HCT116 (cell line): ENCODE data around the gene VASN.

ENCODE experiments used
- ATF3 ChIP-seq: IDR thresholded peaks from 2 replicates; pipeline ENCODE4 v1.6.1; 2012
- CTCF ChIP-seq, 3 experiments: fragments of 200-600 bp in 1 of 3; sonication (generic) in 1 of 3; IDR thresholded peaks in 2 of 3; conservative IDR thresholded peaks in 1 of 3; 2 replicates each; pipeline ENCODE4 v1.5.1; 2012 to 2017; ENCODE audit warnings: low read depth in 2 of 3, low read length in 2 of 3, antibody characterized with exemption in 1 of 3, borderline replicate concordance in 1 of 3, control low read depth in 1 of 3, mild to moderate bottlenecking in 1 of 3, mixed read lengths in 1 of 3, mixed run types in 1 of 3, moderate library complexity in 1 of 3; ENCODE audit not compliant: insufficient read depth in 1 of 3
- EGR1 ChIP-seq: IDR thresholded peaks from 2 replicates; pipeline ENCODE4 v1.6.1; 2012; ENCODE audit warnings: low read depth
- EZH2 ChIP-seq: fragments of 200-600 bp; sonication (generic); IDR thresholded peaks from 2 replicates; pipeline ENCODE4 v1.6.1; 2017; ENCODE audit warnings: antibody characterized with exemption, mixed run types
- JUND ChIP-seq: IDR thresholded peaks from 2 replicates; pipeline ENCODE4 v1.6.1; 2012
- MAX ChIP-seq: IDR thresholded peaks from 2 replicates; pipeline ENCODE4 v1.6.1; 2012
- POLR2A ChIP-seq: IDR thresholded peaks from 2 replicates; pipeline ENCODE4 v1.7.0; 2011; ENCODE audit warnings: borderline replicate concordance; ENCODE audit not compliant: insufficient read depth, insufficient read length; ENCODE audit errors: extremely low read depth
- POLR2AphosphoS5 ChIP-seq: IDR thresholded peaks from 2 replicates; pipeline ENCODE4 v1.6.1; 2011; ENCODE audit warnings: mild to moderate bottlenecking, low read depth, low read length, moderate library complexity
- SIN3A ChIP-seq: IDR thresholded peaks from 2 replicates; pipeline ENCODE4 v1.6.1; 2012; ENCODE audit warnings: low read depth
- SP1 ChIP-seq: IDR thresholded peaks from 2 replicates; pipeline ENCODE4 v1.6.1; 2012; ENCODE audit warnings: low read depth
- TCF7L2 ChIP-seq: IDR thresholded peaks from 2 replicates; pipeline ENCODE4 v1.7.0; 2011; ENCODE audit warnings: borderline replicate concordance, inconsistent platforms; ENCODE audit not compliant: insufficient read depth, insufficient read length; ENCODE audit errors: extremely low read depth
- YY1 ChIP-seq: IDR thresholded peaks from 2 replicates; pipeline ENCODE4 v1.6.1; 2011; ENCODE audit warnings: low read length, low read depth, moderate library complexity, mild to moderate bottlenecking; ENCODE audit not compliant: insufficient replicate concordance; ENCODE audit errors: extremely low read depth
- ZNF274 ChIP-seq: fragments of 200-500 bp; sonication (Bioruptor generic); IDR thresholded peaks from 2 replicates; pipeline ENCODE4 v1.6.1; 2014; ENCODE audit warnings: mild to moderate bottlenecking, low read depth, low read length, inconsistent platforms

- no peak for TF ChIP-seq EGR1
- no peak for TF ChIP-seq SIN3A
- TF ChIP-seq EZH2: no peak
- TF ChIP-seq CTCF (IDR thresholded peaks at IDR 0.05 in 2 of 3, conservative IDR thresholded peaks at IDR 0.05 in 1 of 3; ENCODE audit: borderline replicate concordance in 1 of 3, insufficient read depth in 1 of 3, low read depth in 2 of 3, low read length in 2 of 3): no peak
- TF ChIP-seq POLR2A: no peak
- no peak for TF ChIP-seq TCF7L2
- TF ChIP-seq SP1: no peak
- TF ChIP-seq ZNF274: no peak
- TF ChIP-seq ATF3: no peak
- TF ChIP-seq POLR2AphosphoS5: no peak
- no peak for TF ChIP-seq JUND
- no peak for TF ChIP-seq MAX
- TF ChIP-seq YY1: no peak
Measured at GRCh38 chr16:4354512-4355409, 16.9 kb upstream of the VASN start.
